ENCODE data around the gene TMEM128.

DNA sequence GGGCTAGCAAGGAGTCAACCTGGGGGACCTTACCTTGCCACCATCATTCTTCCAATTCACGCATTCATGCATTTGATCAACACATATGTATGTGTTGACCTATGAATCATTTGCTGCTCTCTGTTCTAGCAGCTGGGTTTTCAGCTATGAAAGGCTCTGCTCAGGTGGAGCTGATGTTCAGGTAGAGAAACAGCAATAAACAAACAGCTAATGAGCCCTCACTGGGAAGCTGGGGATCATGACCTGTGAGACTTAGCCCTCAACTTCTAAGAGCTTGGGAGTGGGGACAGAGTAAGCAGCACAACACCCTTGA lies 19.7 kb downstream of the TMEM128 start:
- TF ChIP-seq, protein P1, sequence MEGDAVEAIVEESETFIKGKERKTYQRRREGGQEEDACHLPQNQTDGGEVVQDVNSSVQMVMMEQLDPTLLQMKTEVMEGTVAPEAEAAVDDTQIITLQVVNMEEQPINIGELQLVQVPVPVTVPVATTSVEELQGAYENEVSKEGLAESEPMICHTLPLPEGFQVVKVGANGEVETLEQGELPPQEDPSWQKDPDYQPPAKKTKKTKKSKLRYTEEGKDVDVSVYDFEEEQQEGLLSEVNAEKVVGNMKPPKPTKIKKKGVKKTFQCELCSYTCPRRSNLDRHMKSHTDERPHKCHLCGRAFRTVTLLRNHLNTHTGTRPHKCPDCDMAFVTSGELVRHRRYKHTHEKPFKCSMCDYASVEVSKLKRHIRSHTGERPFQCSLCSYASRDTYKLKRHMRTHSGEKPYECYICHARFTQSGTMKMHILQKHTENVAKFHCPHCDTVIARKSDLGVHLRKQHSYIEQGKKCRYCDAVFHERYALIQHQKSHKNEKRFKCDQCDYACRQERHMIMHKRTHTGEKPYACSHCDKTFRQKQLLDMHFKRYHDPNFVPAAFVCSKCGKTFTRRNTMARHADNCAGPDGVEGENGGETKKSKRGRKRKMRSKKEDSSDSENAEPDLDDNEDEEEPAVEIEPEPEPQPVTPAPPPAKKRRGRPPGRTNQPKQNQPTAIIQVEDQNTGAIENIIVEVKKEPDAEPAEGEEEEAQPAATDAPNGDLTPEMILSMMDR (IDR thresholded peaks at IDR 0.05): no peak
- TF ChIP-seq POLR2A (IDR thresholded peaks at IDR 0.05) (no peak), POLR2AphosphoS5 (IDR thresholded peaks at IDR 0.05; ENCODE audit: insufficient read depth in 1 of 2, low read depth in 1 of 2) (no peak)
